DMS53 treated with DMSO at 0.1 percent for 48 hours (cell line): ENCODE measurements around the gene ASCL1.

ENCODE experiments used
- DNase-seq: peaks from one replicate; lab custom pipeline; 2025; ENCODE audit not compliant: unreplicated experiment; lab: John Stamatoyannopoulos, UW

The ASCL1 gene

GRCh38 chr12:102957339-102958050 lies at the start of gene ASCL1:
ASCL1 (plus strand) TSS chr12:102957674; CDS start chr12:102958245, 571 bp downstream.
- DNase-seq: peak; percentile 87

- DNase-seq: no peak
Observed at GRCh38 chr12:102907918-102908317, 49.6 kb upstream of the ASCL1 start.

- DNase-seq: no peak
Observed at GRCh38 chr12:102910137-102910536, 47.3 kb upstream of the ASCL1 start.

- no peak for DNase-seq
Observed at GRCh38 chr12:102910792-102911191, 46.7 kb upstream of the ASCL1 start.

- DNase-seq: no peak
Observed at GRCh38 chr12:102911320-102911719, 46.2 kb upstream of the ASCL1 start.

GRCh38 chr12:102912258-102912657 lies 45.2 kb upstream of the ASCL1 start:
- no peak for DNase-seq

GRCh38 chr12:102913453-102914226 lies 43.8 kb upstream of the ASCL1 start:
- no peak for DNase-seq

GRCh38 chr12:102916252-102917025 lies 41.0 kb upstream of the ASCL1 start:
- no peak for DNase-seq

- peak; percentile 94 for DNase-seq
Observed at GRCh38 chr12:102917026-102917787, 40.3 kb upstream of the ASCL1 start, which contains the start of gene PAH. PAH (minus strand) TSS chr12:102917244; CDS start chr12:102917130, 114 bp downstream.

- DNase-seq: no peak
Observed at GRCh38 chr12:102918840-102919239, 38.6 kb upstream of the ASCL1 start.

- DNase-seq: no peak
Observed at GRCh38 chr12:102920271-102920670, 37.2 kb upstream of the ASCL1 start.

GRCh38 chr12:102921240-102921639 lies 36.2 kb upstream of the ASCL1 start:
- DNase-seq: no peak

- no peak for DNase-seq
Observed at GRCh38 chr12:102927220-102927619, 30.3 kb upstream of the ASCL1 start.

GRCh38 chr12:102933168-102933567 lies 24.3 kb upstream of the ASCL1 start:
- no peak for DNase-seq

GRCh38 chr12:102939059-102939458 lies 18.4 kb upstream of the ASCL1 start:
- DNase-seq: no peak

GRCh38 chr12:102939670-102940222 lies 17.7 kb upstream of the ASCL1 start:
- DNase-seq: peak; percentile 31

- DNase-seq: no peak
Observed at GRCh38 chr12:102946042-102946441, 11.4 kb upstream of the ASCL1 start.

- DNase-seq: peak; percentile 91
Observed at GRCh38 chr12:102948941-102949352, 8.5 kb upstream of the ASCL1 start.

- DNase-seq: peak; percentile 91
Observed at GRCh38 chr12:102950107-102950949, 7.1 kb upstream of the ASCL1 start.
